GM19328 (cell line): Measurements from ENCODE around the gene CBFB.
"Not testable (repeated sequence)": the region's sequence is repeated elsewhere in the genome, so short reads cannot be mapped to it uniquely, and the experiment has no call there.

Experiments
- ATAC-seq: cut with Tn5 transposase; IDR thresholded peaks from one replicate; pipeline ENCODE4 v1.9.1; 2021; ENCODE audit warnings: mild to moderate bottlenecking, moderate library complexity; ENCODE audit not compliant: unreplicated experiment

CBFB gene

GRCh38 chr16:67040166-67040565 is 11.2 kb downstream of the CBFB start:
- no peak for ATAC-seq

- ATAC-seq = no peak
Observed at GRCh38 chr16:67040906-67041305, 12.0 kb downstream of the CBFB start.

- not testable (repeated sequence) for ATAC-seq
Observed at GRCh38 chr16:67041520-67041919, 12.6 kb downstream of the CBFB start.

GRCh38 chr16:67043420-67043819 is 14.5 kb downstream of the CBFB start:
- ATAC-seq = no peak

- no peak for ATAC-seq
Observed at GRCh38 chr16:67050796-67051195, 21.8 kb downstream of the CBFB start.

GRCh38 chr16:67052399-67052798 is 23.4 kb downstream of the CBFB start:
- ATAC-seq = no peak

- no peak for ATAC-seq
Observed at GRCh38 chr16:67053767-67054334, 24.9 kb downstream of the CBFB start.

- ATAC-seq = no peak
Observed at GRCh38 chr16:67054901-67055300, 26.0 kb downstream of the CBFB start.

- ATAC-seq = no peak
Observed at GRCh38 chr16:67055712-67056487, 27.0 kb downstream of the CBFB start.

GRCh38 chr16:67063008-67063407 is 34.1 kb downstream of the CBFB start:
- no peak for ATAC-seq

- ATAC-seq = no peak
Observed at GRCh38 chr16:67068212-67068753, 39.3 kb downstream of the CBFB start.

GRCh38 chr16:67071476-67072048 is 42.6 kb downstream of the CBFB start:
- no peak for ATAC-seq

- ATAC-seq = no peak
Observed at GRCh38 chr16:67075331-67075730, 46.4 kb downstream of the CBFB start.

- no peak for ATAC-seq
Observed at GRCh38 chr16:67077871-67078270, 48.9 kb downstream of the CBFB start.

GRCh38 chr16:67082100-67082499 is 53.2 kb downstream of the CBFB start:
- no peak for ATAC-seq

GRCh38 chr16:67082891-67083290 is 53.9 kb downstream of the CBFB start:
- no peak for ATAC-seq

- ATAC-seq = peak; percentile 69
Observed at GRCh38 chr16:67084345-67085028, 55.5 kb downstream of the CBFB start.

GRCh38 chr16:67086822-67087221 is 57.9 kb downstream of the CBFB start:
- no peak for ATAC-seq

- ATAC-seq = no peak
Observed at GRCh38 chr16:67087291-67087690, 58.3 kb downstream of the CBFB start.

GRCh38 chr16:67087803-67088202 is 58.9 kb downstream of the CBFB start:
- no peak for ATAC-seq

GRCh38 chr16:67088551-67088950 is 59.6 kb downstream of the CBFB start:
- ATAC-seq = no peak
